GDM1 (cell line): ENCODE measurements around the gene WWTR1.

Experiments
- DNase-seq: peaks from one replicate; lab custom pipeline; 2025; lab: John Stamatoyannopoulos, UW

The WWTR1 gene

GRCh38 chr3:149532489-149533180 is 125.2 kb downstream of the WWTR1 start:
- DNase-seq, result no peak

GRCh38 chr3:149529099-149529498 is 128.7 kb downstream of the WWTR1 start:
- DNase-seq, result no peak

- no peak for DNase-seq
Observed at GRCh38 chr3:149528340-149528650, 129.5 kb downstream of the WWTR1 start.

DNA sequence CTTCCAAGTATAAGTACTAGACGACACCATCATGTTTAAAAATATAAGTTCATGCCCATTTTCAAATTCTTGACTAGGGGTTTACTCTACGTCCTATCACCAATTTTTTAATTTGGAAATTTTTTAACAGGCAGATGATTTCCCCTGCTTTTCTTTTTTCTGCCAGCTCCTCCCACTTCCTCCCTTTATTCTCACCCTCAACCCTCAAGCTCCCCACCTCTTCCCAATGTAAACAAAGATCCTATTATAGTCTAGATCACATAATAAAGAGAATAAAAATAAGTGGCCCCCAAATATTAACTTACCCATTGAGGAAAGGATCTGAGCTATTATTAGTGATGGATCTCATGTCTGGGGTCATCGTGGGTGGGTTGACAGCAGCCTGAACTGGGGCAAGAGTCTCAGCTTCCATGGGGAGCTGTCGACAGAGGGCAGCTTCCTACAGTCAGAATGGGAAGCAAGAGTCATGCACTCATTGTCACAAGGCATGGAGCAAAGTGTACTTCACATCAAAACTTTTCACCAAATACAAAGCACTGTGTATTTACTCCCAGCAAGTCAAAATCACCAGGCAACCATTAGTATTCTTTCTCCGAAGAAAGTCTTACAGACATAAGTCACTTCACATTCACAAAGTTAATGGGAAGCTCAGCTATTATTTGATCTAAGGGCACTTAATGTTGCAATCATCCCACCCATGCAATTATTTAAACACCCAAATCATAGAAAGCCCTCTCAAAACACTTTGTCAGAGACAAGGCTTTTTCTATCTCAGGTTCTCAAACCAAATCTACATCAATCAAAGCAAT is 130.1 kb downstream of the WWTR1 start:
- no peak for DNase-seq

GRCh38 chr3:149523512-149524299 is 134.1 kb downstream of the WWTR1 start:
- DNase-seq, result no peak

- DNase-seq, result no peak
Observed at GRCh38 chr3:149519912-149520311, 137.9 kb downstream of the WWTR1 start.

GRCh38 chr3:149516920-149517319 is 140.9 kb downstream of the WWTR1 start:
- no peak for DNase-seq

DNA sequence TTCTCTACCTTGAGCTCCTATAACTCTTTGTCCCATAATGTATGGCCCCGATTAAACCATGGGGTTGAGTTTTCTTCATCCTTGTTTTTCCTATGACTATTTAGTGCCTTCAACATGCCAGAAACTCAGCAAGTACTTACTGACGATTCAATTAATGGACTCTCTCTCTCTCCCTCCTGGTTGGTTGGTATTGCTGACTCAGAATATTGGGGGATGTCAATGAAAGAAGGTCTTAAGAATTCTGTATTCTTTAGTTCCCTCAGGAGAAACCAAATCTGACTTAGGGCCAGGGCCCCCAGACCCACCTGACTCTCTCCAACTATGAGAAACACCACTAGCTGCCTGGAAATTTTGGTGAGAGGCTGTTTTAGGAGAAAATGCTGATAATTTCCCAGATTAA is 142.6 kb downstream of the WWTR1 start:
- DNase-seq, result no peak

- DNase-seq, result no peak
Observed at GRCh38 chr3:149514471-149514870, 143.4 kb downstream of the WWTR1 start.

GRCh38 chr3:149512073-149512782 is 145.6 kb downstream of the WWTR1 start:
- peak; percentile 16 for DNase-seq

GRCh38 chr3:149511040-149511626 is 146.7 kb downstream of the WWTR1 start:
- no peak for DNase-seq

DNA sequence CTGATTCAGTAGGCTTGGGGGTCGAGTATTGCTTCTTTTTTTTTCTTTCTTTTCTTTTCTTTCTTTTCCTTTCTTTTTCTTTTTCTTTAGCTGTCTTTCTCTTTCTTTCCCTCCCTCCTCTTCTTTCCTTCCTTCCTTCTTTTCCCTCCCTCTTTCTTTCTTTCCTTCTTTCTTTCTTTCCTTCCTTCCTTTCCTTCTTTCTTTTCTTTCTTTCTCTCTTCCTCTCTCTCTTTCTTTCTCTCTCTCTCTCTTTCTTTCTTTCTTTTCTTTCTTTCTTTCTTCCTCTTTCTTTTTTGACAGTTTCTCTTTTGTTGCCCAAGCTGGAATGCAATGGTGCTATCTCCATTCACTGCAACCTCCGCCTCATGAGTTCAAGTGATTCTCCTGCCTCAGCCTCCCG is 147.3 kb downstream of the WWTR1 start:
- no peak for DNase-seq

DNA sequence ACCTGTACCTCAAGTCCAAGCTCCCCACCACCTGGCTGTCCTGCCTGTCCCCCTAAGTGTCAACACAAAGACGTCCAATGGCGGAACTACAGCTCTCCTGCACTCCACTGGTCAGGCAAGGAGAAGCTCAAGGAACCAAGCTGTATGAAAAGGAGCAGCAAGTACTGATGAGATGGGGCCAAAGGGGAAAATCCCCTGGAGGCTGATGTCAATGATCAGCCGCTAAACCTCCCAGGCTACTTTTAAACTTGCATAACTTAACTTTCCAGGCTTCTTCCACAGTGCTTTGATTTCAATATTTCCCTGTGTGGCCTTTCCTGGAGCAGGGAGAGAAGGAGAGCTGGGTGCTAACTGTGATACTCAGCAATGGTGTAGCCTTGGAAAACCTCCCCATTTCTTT is 148.3 kb downstream of the WWTR1 start:
- DNase-seq, result no peak

GRCh38 chr3:149507491-149508324 is 150.1 kb downstream of the WWTR1 start:
- peak; percentile 49 for DNase-seq

DNA sequence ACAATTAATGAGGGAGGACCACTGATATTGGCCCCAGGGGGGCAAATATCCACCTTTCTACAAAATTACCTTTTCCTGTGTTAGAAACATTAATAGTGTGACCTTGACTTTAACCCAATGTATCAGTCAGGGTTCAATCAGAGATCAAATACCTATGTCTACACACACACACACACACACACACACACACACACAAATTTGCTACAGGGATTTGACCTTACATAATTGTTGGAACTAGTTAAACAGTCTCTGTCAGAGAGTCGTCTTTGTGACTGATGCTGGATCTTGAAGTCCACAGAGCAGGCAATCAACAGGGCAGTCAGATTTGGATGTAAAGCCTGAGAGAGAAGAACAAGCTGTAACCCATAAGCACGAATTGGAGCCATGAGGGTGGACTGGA is 150.9 kb downstream of the WWTR1 start:
- DNase-seq, result no peak

DNA sequence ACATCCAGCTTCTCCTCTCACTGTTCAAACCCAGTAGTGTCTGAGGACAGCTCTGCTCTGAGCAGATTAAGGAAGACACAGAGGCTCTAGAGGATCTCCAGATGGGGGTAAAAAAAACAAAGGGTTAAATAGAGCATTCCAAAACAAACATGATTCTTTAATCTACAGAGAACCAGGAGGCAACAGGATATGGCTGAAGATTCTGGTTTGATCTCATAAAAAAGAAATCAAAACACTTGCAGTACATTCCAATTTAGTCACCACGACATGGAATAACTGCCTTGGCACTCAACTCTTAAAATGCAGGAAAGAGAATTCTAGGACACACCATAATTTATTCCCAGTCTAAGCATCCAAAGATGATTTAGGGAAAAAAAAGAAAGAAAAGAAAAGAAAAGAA is 151.3 kb downstream of the WWTR1 start:
- DNase-seq, result no peak

DNA sequence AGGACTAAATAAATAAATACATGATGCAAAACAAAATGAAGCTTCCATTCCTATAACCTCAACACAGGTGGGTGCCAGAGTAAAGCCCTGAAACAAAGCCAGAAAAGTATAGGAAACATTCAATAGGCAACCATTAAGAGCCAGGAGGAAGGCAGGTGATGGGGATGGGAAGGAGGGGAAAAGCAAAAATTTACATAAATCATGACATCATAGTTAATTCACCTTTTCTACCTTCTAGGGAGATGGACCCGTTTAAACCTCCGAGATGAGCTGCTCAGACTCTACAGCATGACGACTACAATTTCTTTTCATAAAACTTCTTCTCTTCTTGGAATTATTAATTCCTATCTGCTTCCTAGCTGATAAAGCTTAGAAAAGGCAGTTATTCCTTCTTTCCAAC is 155.4 kb downstream of the WWTR1 start:
- no peak for DNase-seq

DNA sequence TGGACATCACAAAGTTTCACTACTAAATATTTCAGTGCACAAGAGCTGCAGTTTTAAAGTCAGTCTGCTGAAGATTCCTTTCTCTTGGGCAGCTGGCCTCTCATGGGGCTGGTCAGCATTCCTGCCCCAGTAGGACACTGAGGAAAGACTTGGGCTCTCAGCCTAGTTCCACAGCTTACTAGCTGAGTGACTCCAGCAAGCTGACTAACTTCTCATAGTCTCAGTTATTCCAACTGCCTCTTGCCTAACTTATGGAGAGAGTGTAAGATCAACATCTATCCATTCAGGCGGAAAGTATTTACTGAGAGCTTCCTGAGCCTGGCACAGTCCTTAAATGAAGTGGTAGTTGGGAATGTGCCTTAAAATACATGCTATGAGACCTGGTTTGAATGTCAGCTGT is 156.3 kb downstream of the WWTR1 start:
- DNase-seq, result no peak

DNA sequence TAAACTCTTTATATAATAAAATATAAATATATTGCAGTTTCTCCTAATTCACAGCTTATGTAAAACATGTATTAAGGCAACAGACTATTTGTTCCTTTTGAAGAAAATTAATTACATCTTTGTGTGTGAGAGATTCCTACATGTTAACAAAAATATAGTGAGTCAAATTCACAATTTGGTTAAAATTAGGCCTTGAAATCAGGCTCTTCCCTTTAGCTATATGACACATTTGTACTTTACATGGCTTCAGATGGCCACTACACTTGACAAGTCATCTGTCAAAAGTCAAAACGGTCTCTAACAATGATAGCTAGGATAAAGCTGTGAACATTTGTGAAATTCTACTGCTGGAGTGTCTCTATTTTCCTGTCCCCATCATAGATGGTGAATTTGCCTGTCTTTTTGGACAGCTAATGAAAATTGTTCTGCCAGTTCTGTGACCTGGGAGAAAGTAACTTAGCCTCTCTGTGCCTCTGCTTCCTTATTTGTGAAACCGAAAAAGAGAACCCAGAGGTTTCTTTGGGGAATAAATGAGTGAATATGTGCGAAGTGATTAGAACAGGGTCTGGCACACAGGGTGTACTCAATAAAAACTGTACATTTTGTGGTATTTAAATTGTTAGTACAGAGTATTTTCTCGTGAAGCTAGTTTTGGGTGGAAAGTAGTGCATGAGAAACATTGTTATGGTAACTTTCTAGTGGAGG is 159.7 kb downstream of the WWTR1 start:
- no peak for DNase-seq

DNA sequence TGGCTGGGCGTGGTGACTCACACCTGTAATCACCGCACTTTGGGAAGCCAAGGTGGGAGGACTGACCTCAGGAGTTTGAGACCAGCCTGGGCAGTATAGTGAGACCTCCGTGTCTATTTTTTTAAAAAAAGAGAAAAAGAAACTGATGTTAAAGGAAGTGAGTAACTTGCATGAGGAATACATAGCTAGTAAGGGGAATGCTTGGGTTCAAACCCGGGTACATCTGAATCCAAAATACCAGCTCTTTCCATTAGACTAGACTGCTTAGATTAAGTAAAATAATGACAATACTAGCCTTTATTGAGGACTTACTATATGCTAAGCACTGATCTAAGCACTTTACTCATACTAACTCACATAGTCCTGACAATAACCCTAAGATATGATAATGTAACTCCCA is 160.9 kb downstream of the WWTR1 start:
- no peak for DNase-seq
